ENCODE measurements around the gene PIAS2.

Gene PIAS2

GRCh38 chr18:46771141-46771540 lies 146.2 kb downstream of the PIAS2 start:
- Histone ChIP-seq H3K36me3 (no peaks in the 10 kb centered on the region), H3K27me3 (no peaks in the 10 kb centered on the region), H3K27ac (peak overlapping the region; percentile 75), H3K9ac (peak overlapping the region; percentile 53; the same call in 1 of the 2 replicates), H4K20me1 (no peaks in the 10 kb centered on the region), H3K4me3 (no peak overlapping the region), H3K4me2 (peak overlapping the region; percentile 79), H3K4me1 (peaks cover 55% of the 10 kb centered on the region), H3K9me3 (no peaks in the 10 kb centered on the region)
- TF ChIP-seq Cebpa-rat (IDR thresholded peaks at IDR 0.05): no peak

DNA sequence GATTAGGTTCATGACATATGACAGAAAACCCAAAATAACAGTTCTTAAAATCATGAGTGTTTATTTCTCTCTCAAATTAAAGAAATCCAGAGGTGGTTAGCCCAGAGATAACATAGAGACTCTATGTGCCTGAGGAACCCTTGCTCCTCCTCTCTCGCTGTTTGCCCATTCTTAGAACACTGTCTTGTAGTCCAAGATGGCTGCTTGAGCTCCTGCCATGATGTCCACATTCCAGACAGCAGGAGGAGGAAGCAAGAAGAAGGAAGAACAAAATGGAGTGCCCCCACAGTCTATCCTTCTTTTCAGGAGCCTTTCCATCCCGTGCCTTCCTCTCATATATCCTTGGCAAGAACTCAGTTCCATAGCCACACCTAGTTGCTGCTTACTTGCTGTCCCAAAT lies 146.6 kb downstream of the PIAS2 start:
- Histone ChIP-seq H3K9ac (no peak overlapping the region; the same call in 1 of the 2 replicates), H3K27me3 (no peaks in the 10 kb centered on the region), H3K4me3 (no peak overlapping the region), H4K20me1 (no peaks in the 10 kb centered on the region), H3K36me3 (no peaks in the 10 kb centered on the region), H3K27ac (0 out of 2 replicates have a peak overlapping the region, but pooled peaks have one; percentile 75), H3K4me1 (peaks cover 54% of the 10 kb centered on the region), H3K9me3 (no peaks in the 10 kb centered on the region), H3K4me2 (peak overlapping the region; percentile 79)
- no peak for TF ChIP-seq Cebpa-rat (IDR thresholded peaks at IDR 0.05)

- H3K27me3 ChIP-seq: no peaks in the 10 kb centered on the region
- no peak overlapping the region for H3K4me2 ChIP-seq
- H3K27ac ChIP-seq: no peak overlapping the region
- H3K9ac ChIP-seq: no peak overlapping the region
- no peak overlapping the region for H3K4me3 ChIP-seq
- no peaks in the 10 kb centered on the region for H3K9me3 ChIP-seq
- peaks cover 50% of the 10 kb centered on the region for H3K4me1 ChIP-seq
- H4K20me1 ChIP-seq: no peaks in the 10 kb centered on the region
- no peak for TF ChIP-seq Cebpa-rat (IDR thresholded peaks at IDR 0.05)
- H3K36me3 ChIP-seq: no peaks in the 10 kb centered on the region
These were observed 149.0 kb downstream of the PIAS2 start for GRCh38 chr18:46768166-46768921.

DNA sequence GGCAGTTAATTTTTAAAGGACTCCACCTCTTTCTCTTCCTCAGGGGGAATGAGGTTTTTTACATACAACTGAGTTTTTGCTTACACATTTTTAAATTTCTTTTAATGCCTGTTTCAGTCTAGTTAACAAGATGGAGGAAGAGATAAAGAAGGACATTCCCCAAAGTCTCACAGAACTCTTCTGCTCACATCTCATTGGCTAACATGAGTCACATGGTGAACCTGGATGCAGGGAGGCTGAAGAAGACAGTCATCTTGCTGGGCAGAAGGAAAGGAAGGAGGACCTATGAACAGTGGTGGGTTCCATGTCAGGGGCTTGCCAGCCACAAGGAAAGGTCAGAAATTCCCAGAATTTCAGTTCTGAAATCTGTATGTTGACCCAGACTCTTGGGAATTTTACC lies 150.1 kb downstream of the PIAS2 start:
- Histone ChIP-seq H3K36me3 (no peaks in the 10 kb centered on the region), H3K4me1 (peaks cover 39% of the 10 kb centered on the region), H3K4me3 (no peak overlapping the region), H4K20me1 (no peaks in the 10 kb centered on the region), H3K27ac (no peak overlapping the region), H3K9me3 (no peaks in the 10 kb centered on the region), H3K9ac (no peak overlapping the region), H3K4me2 (no peak overlapping the region), H3K27me3 (no peaks in the 10 kb centered on the region)
- TF ChIP-seq Cebpa-rat (IDR thresholded peaks at IDR 0.05): no peak

- H3K9ac ChIP-seq: no peak overlapping the region
- no peak overlapping the region for H3K27ac ChIP-seq
- no peak overlapping the region for H3K4me2 ChIP-seq
- H3K4me3 ChIP-seq: no peak overlapping the region
- no peaks in the 10 kb centered on the region for H3K9me3 ChIP-seq
- no peak for TF ChIP-seq Cebpa-rat (IDR thresholded peaks at IDR 0.05)
- no peaks in the 10 kb centered on the region for H3K36me3 ChIP-seq
- H3K27me3 ChIP-seq: no peaks in the 10 kb centered on the region
- peaks cover 12% of the 10 kb centered on the region for H3K4me1 ChIP-seq
- no peaks in the 10 kb centered on the region for H4K20me1 ChIP-seq
These were observed 152.7 kb downstream of the PIAS2 start for GRCh38 chr18:46764586-46764985.

- Histone ChIP-seq H3K27ac (no peak overlapping the region), H3K9me3 (peaks cover 20% of the 10 kb centered on the region), H3K27me3 (no peaks in the 10 kb centered on the region)
These were observed 156.1 kb downstream of the PIAS2 start for GRCh38 chr18:46761059-46761769.

GRCh38 chr18:46759890-46760289 lies 157.4 kb downstream of the PIAS2 start:
- no peak overlapping the region for H3K9ac ChIP-seq
- H3K27me3 ChIP-seq: no peaks in the 10 kb centered on the region
- no peak overlapping the region for H3K4me2 ChIP-seq
- H3K27ac ChIP-seq: no peak overlapping the region
- H3K9me3 ChIP-seq: peaks cover 24% of the 10 kb centered on the region
- H4K20me1 ChIP-seq: no peaks in the 10 kb centered on the region
- no peak for TF ChIP-seq Cebpa-rat (IDR thresholded peaks at IDR 0.05)
- peaks cover 15% of the 10 kb centered on the region for H3K4me1 ChIP-seq
- no peak overlapping the region for H3K4me3 ChIP-seq
- H3K36me3 ChIP-seq: no peaks in the 10 kb centered on the region

More at GRCh38 chr18:46761059-46761769, 156.1 kb downstream of the PIAS2 start:
- H4K20me1 ChIP-seq: no peaks in the 10 kb centered on the region
- H3K4me3 ChIP-seq: no peak overlapping the region
- TF ChIP-seq Cebpa-rat (IDR thresholded peaks at IDR 0.05): no peak
- H3K4me2 ChIP-seq: no peak overlapping the region
- H3K36me3 ChIP-seq: no peaks in the 10 kb centered on the region
- H3K9ac ChIP-seq: no peak overlapping the region
- peaks cover 2% of the 10 kb centered on the region for H3K4me1 ChIP-seq

DNA sequence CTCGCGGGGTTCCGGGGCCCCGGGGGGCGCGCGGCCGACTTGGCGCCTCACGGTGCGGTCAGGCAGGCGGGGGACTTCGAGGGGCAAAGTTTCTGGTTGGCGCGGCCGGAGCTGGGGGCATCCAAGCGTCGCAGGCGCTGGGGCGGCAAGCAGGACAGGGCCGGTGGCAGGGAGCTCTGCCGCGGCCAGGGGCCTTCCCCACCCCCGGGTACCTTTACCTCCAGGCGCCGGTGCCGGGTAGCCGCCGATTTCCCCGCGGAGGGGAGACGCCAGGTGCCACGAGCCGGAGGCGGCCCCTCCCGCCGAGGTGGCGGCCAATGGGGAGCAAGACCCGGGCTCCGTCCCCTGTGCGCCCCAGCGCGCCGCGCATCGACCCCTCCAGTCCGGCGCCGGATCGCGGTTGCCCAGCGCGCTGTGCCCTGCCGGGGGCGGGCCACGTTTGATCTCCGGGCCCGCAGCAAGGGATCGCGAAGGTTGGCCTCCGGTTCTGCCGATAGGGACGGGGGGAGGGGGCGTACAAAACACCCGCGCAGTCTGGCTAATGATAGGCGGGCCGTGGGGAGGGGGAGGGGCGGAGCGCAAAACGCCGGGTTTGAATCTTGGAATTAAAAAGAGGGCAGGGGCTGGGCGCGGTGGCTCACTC lies 160.6 kb downstream of the PIAS2 start, which contains the start of gene ST8SIA5:
Gene ST8SIA5 (minus strand): TSS at position 495 of the 643 bp plus-strand sequence. CDS start 545 bp downstream, outside the sequence.
- no peaks in the 10 kb centered on the region for H3K27me3 ChIP-seq
- peak within 1 kb of the TSS; percentile 65 for H3K27ac ChIP-seq
- peaks cover 30% of the 10 kb centered on the region for H3K4me1 ChIP-seq
- H3K4me3 ChIP-seq: peak within 1 kb of the TSS; percentile 72
- H3K4me2 ChIP-seq: peak within 1 kb of the TSS; percentile 79
- H3K9ac ChIP-seq: peak within 1 kb of the TSS; percentile 74
- peaks cover 24% of the 10 kb centered on the region for H3K9me3 ChIP-seq
- H4K20me1 ChIP-seq: no peaks in the 10 kb centered on the region
- H3K36me3 ChIP-seq: 0 out of 2 replicates have a peak, but pooled peaks cover 3% of the 10 kb centered on the region
- TF ChIP-seq Cebpa-rat (IDR thresholded peaks at IDR 0.05): no peak

- Histone ChIP-seq H4K20me1 (no peaks in the 10 kb centered on the region), H3K9me3 (peaks cover 24% of the 10 kb centered on the region), H3K4me2 (peak overlapping the region; percentile 79), H3K4me1 (peaks cover 30% of the 10 kb centered on the region), H3K4me3 (peak overlapping the region; percentile 72), H3K9ac (peak overlapping the region; percentile 74), H3K27ac (peak overlapping the region; percentile 65; the same call in 1 of the 2 replicates), H3K36me3 (0 out of 2 replicates have a peak, but pooled peaks cover 3% of the 10 kb centered on the region), H3K27me3 (no peaks in the 10 kb centered on the region)
- TF ChIP-seq Cebpa-rat (IDR thresholded peaks at IDR 0.05): no peak
These were observed 161.2 kb downstream of the PIAS2 start for GRCh38 chr18:46756025-46756558.

Data from BLaER1 (cell line).